HL-60 (cell line): ENCODE results near the gene CACUL1.
"Not testable (repeated sequence)": the region's sequence is repeated elsewhere in the genome, so short reads cannot be mapped to it uniquely, and the experiment has no call there.

Source experiments
- DNase-seq, 2 experiments: peaks; one replicate each; pipeline ENCODE4 v3.0.0-alpha.2; 2010 to 2020; ENCODE audit warnings: low read depth in 1 of 2, low spot score in 1 of 2
- H3K27ac ChIP-seq: fragments of 250-450 bp; sonication (Bioruptor Pico); replicated peaks from 2 replicates; pipeline ENCODE4 v1.5.1; 2020; ENCODE audit warnings: mild to moderate bottlenecking, moderate library complexity
- H3K27me3 ChIP-seq: fragments of 250-450 bp; sonication (Bioruptor Pico); 2 replicates; pipeline ENCODE4 v1.5.1; 2021; ENCODE audit warnings: mild to moderate bottlenecking, moderate library complexity; ENCODE audit not compliant: insufficient read depth, poor library complexity, severe bottlenecking
- H3K4me3 ChIP-seq: replicated peaks from 2 replicates; pipeline ENCODE4 v1.5.1; 2011; ENCODE audit warnings: mild to moderate bottlenecking, control low read depth, low read length; ENCODE audit not compliant: insufficient read depth
- CTCF ChIP-seq: IDR thresholded peaks from one replicate; pipeline ENCODE4 v1.5.1; 2011; ENCODE audit warnings: low read length, control low read depth, inconsistent platforms; ENCODE audit not compliant: insufficient read depth
- GABPA ChIP-seq: IDR thresholded peaks from 2 replicates; pipeline ENCODE4 v1.6.1; 2012; ENCODE audit warnings: low read depth
- POLR2AphosphoS5 ChIP-seq: IDR thresholded peaks from 2 replicates; pipeline ENCODE4 v1.6.1; 2012; ENCODE audit warnings: low read depth
- REST ChIP-seq: IDR thresholded peaks from 2 replicates; pipeline ENCODE4 v1.6.1; 2012; ENCODE audit warnings: low read depth; ENCODE audit not compliant: insufficient replicate concordance
- SPI1 ChIP-seq: IDR thresholded peaks from 2 replicates; pipeline ENCODE4 v1.6.1; 2012; ENCODE audit warnings: low read depth, mild to moderate bottlenecking, borderline replicate concordance

The CACUL1 gene

GRCh38 chr10:118783776-118784545 lies 29.2 kb upstream of the CACUL1 start:
- Histone ChIP-seq H3K27ac (no peak overlapping the region), H3K4me3 (no peak overlapping the region), H3K27me3 (no peaks in the 10 kb centered on the region)
- TF ChIP-seq REST (no peak), POLR2AphosphoS5 (no peak), SPI1 (no peak), GABPA (no peak), CTCF (no peak)
- DNase-seq = no peak

GRCh38 chr10:118782916-118783465 lies 28.2 kb upstream of the CACUL1 start:
- not testable (repeated sequence) for H3K4me3 ChIP-seq, DNase-seq, H3K27me3 ChIP-seq, H3K27ac ChIP-seq

GRCh38 chr10:118781541-118781940 lies 26.8 kb upstream of the CACUL1 start:
- DNase-seq = no peak
- no peaks in the 10 kb centered on the region for H3K27me3 ChIP-seq
- TF ChIP-seq POLR2AphosphoS5 (no peak), GABPA (no peak), SPI1 (no peak), CTCF (no peak), REST (no peak)
- no peak overlapping the region for H3K27ac ChIP-seq
- H3K4me3 ChIP-seq = no peak overlapping the region

- DNase-seq = no peak
- no peak for TF ChIP-seq CTCF
- TF ChIP-seq SPI1 = no peak
- TF ChIP-seq POLR2AphosphoS5 = no peak
- TF ChIP-seq GABPA = no peak
- TF ChIP-seq REST = no peak
- Histone ChIP-seq H3K27ac (no peak overlapping the region), H3K27me3 (no peaks in the 10 kb centered on the region), H3K4me3 (no peak overlapping the region)
Observed at GRCh38 chr10:118778727-118779126, 24.0 kb upstream of the CACUL1 start.
